ENCODE data around the gene MS4A6E.
A peak's percentile ranks its signal among the peaks of the same experiment; 100 is the strongest.

MS4A6E gene

GRCh38 chr11:60314635-60315321 lies 12.3 kb upstream of the MS4A6E start:
- no peak for DNase-seq (ENCODE audit: insufficient read length, low spot score)
- FAIRE-seq: no peak
- no peak for TF ChIP-seq POLR2A (IDR thresholded peaks at IDR 0.05; ENCODE audit: low read depth, low read length)

GRCh38 chr11:60315871-60316270 lies 11.2 kb upstream of the MS4A6E start:
- FAIRE-seq (no peak), DNase-seq (ENCODE audit: insufficient read length, low spot score) (no peak)
- no peak for TF ChIP-seq POLR2A (IDR thresholded peaks at IDR 0.05; ENCODE audit: low read depth, low read length)

DNA sequence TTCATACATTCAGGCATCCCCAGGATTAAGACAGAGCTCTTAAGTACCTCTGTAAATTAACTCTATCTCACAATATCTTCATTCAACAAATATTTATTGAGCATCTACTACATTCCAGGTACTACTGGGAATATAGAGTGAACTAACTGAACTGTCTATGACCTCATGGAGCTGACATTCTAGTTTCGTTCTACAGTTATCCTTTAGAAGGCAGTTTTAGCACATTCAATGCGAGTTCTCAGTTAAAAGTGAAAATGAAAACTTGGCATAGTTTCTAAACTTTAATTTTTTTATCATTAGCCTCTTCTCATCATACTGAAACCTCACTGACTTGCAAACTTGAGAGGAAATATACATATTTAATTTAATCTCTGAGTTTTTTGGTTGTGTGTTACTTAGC lies 10.7 kb upstream of the MS4A6E start:
- DNase-seq (ENCODE audit: insufficient read length, low spot score): no peak
- FAIRE-seq: no peak
- TF ChIP-seq POLR2A (IDR thresholded peaks at IDR 0.05; ENCODE audit: low read depth, low read length): no peak

- DNase-seq (ENCODE audit: insufficient read length, low spot score) (no peak), FAIRE-seq (no peak)
- no peak for TF ChIP-seq POLR2A (IDR thresholded peaks at IDR 0.05; ENCODE audit: low read depth, low read length)
Observed at GRCh38 chr11:60318726-60319125, 8.3 kb upstream of the MS4A6E start.

GRCh38 chr11:60321051-60321450 lies 6.0 kb upstream of the MS4A6E start:
- no peak for FAIRE-seq
- no peak for TF ChIP-seq POLR2A (IDR thresholded peaks at IDR 0.05; ENCODE audit: low read depth, low read length)

DNA sequence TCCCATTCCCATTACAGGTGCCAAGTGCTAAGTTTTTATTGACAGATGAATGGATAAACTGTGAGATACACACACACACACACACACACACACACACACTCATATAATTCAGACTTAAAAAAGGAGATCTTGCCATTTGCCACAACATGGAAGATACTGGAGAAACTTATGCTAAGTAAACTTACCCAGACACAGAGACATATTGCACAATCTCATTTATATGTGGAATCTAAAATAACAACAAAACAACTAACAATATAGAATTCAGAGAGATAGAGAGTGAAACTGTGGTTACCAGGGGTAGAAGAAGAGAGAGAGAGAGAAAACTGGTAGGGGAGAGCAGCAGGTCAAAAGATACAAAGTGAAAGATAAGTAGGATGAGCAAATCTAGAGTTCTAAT lies 1.4 kb downstream of the MS4A6E start:
- DNase-seq (ENCODE audit: insufficient read length, low spot score) (no peak), FAIRE-seq (no peak)
- no peak for TF ChIP-seq POLR2A (IDR thresholded peaks at IDR 0.05; ENCODE audit: low read depth, low read length)

More at GRCh38 chr11:60321051-60321450, 6.0 kb upstream of the MS4A6E start:
- no peak for DNase-seq (ENCODE audit: insufficient read length, low spot score)

DNA sequence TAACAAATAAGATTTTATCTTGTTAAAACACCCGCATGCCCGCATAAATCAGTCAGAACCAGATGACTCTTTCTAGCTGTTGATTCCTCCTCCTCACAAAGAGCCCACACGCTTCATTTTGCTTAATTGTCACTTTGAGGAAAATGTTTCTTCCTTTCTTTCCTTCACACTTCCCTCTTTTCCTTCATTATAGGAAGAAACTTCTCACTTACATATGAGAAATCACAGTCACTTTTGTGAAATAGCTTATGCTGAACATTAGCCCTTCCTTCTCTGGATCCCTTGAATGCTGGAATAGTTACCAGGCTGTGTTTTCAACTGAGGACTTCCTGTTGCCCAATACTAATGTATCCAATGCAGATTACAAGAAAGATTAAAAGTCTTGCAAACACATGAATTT lies 5.8 kb downstream of the MS4A6E start:
- DNase-seq (ENCODE audit: insufficient read length, low spot score): no peak
- no peak for FAIRE-seq
- no peak for TF ChIP-seq POLR2A (IDR thresholded peaks at IDR 0.05; ENCODE audit: low read depth, low read length)

- no peak for FAIRE-seq
- no peak for TF ChIP-seq POLR2A (IDR thresholded peaks at IDR 0.05; ENCODE audit: low read depth, low read length)
Observed at GRCh38 chr11:60334005-60334620, 7.1 kb downstream of the MS4A6E start.

GRCh38 chr11:60336767-60337391 lies 9.8 kb downstream of the MS4A6E start:
- DNase-seq (ENCODE audit: insufficient read length, low spot score): no peak
- FAIRE-seq: no peak
- TF ChIP-seq POLR2A (IDR thresholded peaks at IDR 0.05; ENCODE audit: low read depth, low read length): no peak

More at GRCh38 chr11:60334005-60334620, 7.1 kb downstream of the MS4A6E start:
- DNase-seq (ENCODE audit: insufficient read length, low spot score): peak; percentile 19

DNA sequence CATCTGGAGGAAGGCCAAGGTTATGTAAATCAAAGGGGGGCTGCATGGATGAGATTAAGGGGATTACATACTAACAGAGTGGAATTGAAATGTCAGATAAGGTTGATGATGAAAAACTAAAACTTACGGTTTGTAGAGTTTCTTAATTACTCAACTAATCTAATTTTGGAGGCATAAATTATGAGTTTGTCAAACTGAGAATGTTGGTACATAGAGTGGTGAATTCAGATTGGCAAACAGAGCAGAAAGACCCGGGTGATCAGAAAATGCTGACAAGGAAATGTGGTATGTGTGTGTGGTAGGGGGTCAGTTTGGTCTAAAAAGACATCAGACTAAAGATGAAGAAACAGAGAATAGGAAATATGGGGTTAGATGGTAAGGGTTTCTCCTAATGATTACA lies 11.0 kb downstream of the MS4A6E start:
- TF ChIP-seq POLR2A (IDR thresholded peaks at IDR 0.05; ENCODE audit: low read depth, low read length): no peak
- FAIRE-seq (no peak), DNase-seq (ENCODE audit: insufficient read length, low spot score) (no peak)

DNA sequence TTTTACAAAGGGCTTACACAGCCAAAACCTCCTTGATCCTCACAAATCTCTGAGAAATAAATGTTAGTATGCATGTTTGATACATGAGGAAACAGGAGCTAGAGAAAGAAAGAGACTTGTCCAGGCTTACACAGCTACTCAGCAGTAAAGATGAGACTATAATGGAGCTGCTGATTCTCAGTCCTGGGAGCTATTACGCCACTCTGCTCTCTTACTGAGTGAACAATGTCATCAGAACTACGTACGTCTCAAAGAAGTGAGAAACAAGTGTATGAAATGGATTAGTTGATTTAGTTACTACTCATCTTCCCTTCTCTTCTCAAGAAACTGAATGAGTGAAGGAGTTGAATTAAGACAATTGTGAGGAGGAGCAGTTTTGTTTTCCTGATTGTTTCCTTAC lies 12.3 kb downstream of the MS4A6E start:
- no peak for TF ChIP-seq POLR2A (IDR thresholded peaks at IDR 0.05; ENCODE audit: low read depth, low read length)
- FAIRE-seq (no peak), DNase-seq (ENCODE audit: insufficient read length, low spot score) (no peak)

- DNase-seq (ENCODE audit: insufficient read length, low spot score) (no peak), FAIRE-seq (no peak)
- TF ChIP-seq POLR2A (IDR thresholded peaks at IDR 0.05; ENCODE audit: low read depth, low read length): no peak
Observed at GRCh38 chr11:60343094-60343704, 16.1 kb downstream of the MS4A6E start.

GRCh38 chr11:60344146-60344545 lies 17.1 kb downstream of the MS4A6E start:
- FAIRE-seq: no peak
- DNase-seq (ENCODE audit: insufficient read length, low spot score): no peak
- no peak for TF ChIP-seq POLR2A (IDR thresholded peaks at IDR 0.05; ENCODE audit: low read depth, low read length)

- FAIRE-seq: no peak
- no peak for TF ChIP-seq POLR2A (IDR thresholded peaks at IDR 0.05; ENCODE audit: low read depth, low read length)
- DNase-seq (ENCODE audit: insufficient read length, low spot score): no peak
Observed at GRCh38 chr11:60345489-60345888, 18.4 kb downstream of the MS4A6E start.
